ENCODE data around the gene FRMD4A.
"Not testable (repeated sequence)": the region's sequence is repeated elsewhere in the genome, so short reads cannot be mapped to it uniquely, and the experiment has no call there.

Gene FRMD4A

DNA sequence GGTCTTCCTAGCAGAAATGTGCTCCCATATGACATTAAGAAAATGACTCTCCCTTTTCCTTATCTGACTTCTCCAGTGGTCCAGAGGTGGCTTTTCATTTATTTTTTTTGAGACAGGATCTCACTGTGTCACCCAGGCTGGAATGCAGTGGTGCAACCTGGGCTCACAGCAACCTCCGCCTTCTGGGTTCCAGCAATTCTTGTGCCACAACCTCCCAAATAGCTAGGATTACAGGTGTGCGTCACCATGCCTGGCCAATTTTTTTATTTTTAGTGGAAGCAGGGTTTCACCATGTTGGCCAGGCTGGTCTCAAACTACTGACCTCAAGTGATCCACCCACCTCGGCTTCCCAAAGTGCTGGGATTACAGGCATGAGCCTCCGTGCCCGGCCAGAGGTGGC is 563.6 kb downstream of the FRMD4A start:
- DNase-seq: not testable (repeated sequence)

DNA sequence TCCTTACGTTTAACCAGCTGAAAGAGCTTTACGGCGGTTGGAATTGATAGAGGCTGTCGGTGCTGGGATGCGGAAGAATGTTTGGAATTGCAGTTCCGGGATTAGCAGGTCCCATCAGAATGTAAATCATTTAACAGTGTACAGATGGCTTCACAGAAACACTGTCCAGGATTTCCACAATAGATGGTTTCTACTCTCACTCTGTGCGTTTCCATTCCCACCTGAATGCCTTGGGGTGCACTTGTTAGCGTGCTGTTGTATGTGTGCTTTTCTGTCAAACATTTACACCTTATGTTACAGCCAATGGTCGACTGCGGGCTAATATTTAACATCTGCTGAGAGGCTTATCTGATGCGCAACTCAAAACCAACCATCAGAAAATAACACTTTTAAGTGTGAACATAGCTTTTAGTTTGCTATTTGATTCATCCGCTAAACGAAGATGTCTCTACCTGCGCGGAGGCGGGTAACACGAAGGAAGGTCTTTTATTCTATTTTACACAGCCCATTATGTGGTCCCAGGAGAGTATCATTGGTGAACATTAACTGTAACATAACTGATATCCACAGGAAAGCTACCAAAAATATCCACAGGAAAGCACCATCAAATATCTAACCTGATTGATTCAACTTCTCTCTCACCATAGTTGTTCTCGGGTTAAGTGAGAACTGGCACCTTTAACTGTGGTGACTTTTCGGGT is 564.9 kb downstream of the FRMD4A start:
- no peak for DNase-seq

DNA sequence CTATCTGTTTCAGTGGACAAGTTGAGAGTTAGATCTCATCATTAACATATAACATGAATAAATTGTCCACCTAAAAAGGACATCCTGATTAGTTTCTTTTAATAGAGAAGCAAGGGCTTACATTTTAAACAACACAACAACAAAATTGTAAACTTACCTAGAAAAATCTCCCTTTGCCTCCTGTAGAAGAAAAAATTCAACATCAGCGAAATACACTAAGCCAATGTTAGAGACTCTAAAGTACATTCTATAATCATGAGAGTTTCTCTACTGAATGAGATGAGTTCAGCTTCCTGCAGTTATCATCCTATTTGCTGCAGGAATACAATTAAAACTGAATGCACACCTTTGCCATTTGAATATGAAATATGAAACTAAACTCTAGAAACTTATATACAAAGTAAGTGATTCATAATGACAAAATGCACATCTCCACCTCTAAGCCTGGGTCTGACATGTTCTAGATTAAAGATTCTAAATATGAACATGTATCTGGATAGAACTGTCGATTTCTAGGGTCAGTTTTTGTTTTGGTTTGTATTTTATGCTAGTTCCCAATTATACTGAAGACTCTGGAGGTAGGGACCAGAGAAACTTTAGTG is 569.1 kb downstream of the FRMD4A start:
- DNase-seq: no peak

DNA sequence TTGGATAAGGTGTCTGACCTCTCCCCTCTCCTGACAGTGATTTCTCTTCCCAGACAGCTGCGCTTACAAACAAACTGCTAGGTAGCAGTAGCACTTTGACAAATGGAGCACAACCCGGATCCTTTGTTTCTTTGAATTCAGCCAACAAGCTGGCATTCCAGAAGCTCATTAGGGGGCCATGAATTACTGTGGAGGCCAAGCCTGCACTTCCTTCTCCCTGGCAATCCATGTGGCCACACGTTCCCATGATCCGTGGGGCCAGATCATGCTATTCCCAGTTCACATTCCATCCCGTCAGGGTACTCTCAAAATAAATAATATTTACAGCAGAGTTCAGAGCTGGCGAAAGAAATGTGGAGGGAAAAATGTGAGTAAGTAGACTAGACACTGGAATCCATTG is 571.6 kb downstream of the FRMD4A start:
- DNase-seq: no peak

DNA sequence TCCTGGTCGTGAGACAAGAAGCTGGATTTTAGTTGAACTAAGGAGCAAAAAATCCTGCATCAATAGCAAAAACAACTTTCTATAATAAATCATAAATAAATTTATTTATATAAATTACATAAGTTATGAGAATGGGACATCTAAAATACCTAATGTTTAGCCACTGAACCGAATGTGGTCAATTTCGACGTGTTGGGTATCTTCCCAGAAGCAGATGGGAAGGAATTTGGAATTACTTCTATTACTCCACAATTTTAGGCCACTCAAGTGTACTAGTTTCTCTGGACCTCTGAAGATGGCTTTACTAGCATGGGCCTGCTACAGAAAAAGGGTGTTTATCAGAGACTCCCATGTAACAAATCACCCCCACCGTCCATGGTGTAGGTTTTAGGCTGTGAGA is 572.0 kb downstream of the FRMD4A start:
- DNase-seq: no peak

DNA sequence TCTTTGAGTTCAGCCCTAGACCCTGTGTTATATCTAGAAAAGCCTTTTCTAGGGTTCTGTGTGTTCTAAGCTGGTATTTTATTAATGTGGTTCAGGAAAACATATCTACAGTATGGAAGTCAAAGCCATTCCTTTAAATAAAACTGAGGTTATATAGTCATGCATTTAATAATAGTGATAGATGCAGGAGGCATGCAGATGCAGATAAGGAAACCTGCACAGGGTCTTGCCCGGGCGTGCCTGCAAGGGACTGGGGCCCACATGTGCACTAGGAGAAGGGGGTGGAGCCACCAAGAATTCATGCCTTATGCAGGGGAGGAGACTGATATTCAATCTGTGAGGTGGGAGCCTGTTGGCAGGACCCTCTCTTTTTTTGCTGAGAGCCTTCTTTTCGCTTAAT is 572.4 kb downstream of the FRMD4A start:
- no peak for DNase-seq

DNA sequence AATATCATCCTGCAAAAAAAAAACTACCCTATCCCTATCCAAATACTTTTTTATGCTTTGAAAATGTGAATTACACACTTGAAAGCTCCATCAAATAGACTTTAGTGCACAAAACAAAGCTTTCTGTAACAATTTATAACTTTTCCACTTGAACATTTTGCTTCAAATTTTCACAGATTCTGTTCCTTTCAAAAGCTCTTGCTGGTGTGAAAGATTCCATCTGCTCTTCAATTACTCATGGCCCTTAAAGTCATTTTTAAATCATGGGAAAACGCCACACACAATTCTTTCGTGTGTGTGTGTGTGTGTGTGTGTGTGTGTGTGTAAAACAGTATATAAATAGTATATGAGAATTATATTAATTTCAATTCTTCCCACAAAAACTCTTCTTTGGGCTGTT is 576.4 kb downstream of the FRMD4A start:
- no peak for DNase-seq

DNA sequence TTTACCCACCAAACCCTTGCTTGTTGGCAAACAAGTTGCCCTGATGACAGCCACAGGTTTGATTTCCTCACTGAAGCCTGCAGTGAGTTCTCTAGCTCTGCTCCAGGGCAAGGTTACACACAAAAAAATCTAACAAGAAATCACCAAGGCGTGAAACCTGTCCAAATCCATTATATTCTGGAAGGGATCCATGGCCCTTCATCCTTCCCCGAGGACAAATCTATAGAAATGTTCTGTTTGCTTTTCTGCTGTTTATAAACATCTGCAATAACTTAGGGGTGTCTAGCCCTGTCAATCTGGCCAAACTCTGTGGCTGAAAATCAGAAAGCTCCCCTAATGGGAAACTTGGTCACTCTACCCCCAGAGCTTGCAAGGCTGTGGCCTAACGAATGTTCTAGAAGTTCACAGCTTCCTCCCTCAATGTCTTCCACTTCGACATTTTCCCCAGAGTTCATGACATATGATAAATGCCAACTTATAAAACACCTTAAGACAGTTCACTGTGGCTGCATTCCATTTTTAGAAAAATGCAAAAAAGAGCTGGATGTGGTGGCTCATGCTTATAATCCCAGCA is 579.4 kb downstream of the FRMD4A start:
- no peak for DNase-seq

DNA sequence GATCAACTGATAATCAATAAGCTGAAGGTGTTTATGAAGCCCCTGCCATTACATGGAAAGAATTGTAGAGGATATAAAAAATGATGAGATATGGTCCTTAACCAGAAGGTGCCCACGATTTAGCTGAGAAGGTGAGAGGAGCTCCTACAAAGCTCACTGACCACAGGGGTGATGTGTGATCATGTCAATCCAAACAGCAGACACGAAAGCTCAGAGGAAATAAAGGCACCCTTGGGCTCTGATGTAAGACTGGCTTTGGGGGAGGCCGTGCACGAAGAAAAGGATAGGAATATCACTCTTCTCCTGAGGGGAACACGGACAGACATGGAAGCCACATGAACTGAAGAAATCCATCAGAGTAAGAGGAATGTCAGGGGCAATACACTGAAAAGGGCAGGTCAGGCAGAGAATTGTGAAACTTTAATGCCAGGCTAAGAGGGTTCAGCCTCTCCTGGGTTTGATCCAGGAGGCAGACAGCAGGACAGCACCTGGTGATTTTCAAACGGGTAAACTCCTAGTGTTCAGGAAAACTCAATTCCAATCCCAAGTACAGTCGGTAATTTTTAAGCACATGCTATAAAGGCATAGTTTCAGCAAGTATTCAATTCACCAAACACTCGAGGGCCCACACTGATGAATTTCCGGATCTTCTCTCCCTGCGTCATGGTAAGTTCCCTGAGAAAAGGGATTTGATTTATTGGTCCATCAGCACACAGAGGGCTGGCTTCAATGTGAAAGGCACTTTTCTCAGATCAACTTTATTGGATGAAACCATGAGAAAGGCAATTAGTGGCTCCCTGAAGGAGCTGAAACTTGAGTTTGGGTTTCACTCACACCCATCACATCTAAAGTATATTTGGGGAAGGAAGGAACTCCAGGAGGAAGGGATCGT is 580.2 kb downstream of the FRMD4A start:
- no peak for DNase-seq

DNA sequence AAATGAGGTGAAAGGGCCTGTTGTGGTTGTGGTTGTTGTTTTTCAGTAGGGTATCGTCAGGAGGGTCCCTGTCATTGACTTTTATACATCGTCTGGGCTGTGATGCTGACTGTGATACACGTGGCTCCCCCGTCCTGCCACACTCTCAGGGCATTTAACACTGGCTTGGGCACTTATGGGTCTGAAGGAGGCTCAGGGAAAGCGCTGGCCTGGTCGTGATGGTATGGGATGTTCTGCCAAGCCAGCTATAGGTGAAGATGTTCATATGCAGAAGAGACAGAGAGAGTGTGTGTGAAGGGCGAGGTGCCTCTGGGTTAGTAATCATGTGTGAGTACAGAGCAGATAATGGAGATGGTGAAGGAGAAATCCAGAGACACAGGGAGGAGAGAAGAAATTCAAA is 585.5 kb downstream of the FRMD4A start:
- DNase-seq: no peak

DNA sequence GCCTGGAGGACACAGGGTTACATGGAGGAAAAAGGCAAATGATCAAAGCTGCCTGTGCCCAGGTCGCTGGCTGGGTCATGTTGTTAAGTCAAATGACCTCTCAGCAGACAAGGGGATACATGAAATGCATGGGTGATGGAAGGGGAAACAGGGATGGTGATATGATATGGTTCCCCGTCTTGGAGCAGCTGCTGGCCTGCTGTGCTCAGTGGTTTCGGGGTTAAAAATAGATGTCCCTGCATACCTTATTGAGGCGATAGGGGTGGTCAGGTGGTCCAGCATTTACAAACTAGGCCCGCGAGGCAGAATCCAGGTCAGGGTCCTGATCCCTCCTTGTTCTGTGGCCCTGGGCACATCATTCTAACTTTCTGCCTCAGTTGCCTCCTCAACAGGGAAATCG is 586.8 kb downstream of the FRMD4A start:
- DNase-seq: no peak

DNA sequence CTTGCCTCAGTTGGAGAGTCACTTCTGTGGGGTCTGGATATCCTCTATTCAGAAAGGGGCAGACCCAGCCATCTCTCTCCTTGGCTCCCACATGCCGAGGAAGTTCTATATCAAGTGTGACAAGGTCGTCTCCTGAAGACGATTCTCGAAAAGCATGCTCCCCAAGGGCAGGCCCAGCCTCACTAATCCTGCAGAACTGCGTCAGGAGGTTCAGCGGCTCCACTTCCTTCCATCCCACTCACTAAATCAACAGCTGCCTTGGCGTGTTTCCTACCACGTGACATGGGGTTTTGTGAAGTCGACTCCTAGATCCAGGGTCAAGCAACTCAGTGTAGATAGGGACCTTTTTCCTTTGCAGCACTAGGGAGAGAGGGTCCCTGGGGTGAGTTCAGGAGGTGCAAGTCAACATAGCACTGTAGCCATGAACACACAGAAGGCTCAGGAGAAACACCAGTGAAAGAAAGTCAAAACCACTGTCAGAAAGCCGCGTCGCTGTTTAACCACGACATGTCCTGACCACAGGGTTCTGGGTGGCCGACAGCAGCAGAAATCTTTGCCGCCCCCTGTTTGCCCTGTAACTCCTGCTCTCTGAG is 587.5 kb downstream of the FRMD4A start:
- peak; percentile 7 for DNase-seq

DNA sequence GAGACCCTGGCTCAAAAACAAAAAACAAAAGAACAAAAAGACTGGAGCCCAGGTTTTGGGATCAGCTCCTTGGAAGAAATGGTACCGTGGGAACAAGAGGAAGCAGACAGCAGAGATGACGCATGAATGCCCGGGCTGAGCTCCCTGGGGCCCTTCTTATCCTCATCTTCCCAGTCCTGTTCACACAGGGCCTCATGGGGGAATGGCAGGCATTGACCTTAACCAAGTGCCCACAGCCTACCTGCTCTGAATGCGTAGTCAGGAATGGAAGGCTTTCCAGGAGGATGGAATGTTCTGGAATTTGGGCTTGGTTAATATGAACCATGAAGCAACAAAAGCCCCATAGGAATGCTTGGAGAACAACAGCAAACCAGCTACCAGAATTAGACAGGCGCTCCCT is 589.3 kb downstream of the FRMD4A start:
- DNase-seq: no peak

DNA sequence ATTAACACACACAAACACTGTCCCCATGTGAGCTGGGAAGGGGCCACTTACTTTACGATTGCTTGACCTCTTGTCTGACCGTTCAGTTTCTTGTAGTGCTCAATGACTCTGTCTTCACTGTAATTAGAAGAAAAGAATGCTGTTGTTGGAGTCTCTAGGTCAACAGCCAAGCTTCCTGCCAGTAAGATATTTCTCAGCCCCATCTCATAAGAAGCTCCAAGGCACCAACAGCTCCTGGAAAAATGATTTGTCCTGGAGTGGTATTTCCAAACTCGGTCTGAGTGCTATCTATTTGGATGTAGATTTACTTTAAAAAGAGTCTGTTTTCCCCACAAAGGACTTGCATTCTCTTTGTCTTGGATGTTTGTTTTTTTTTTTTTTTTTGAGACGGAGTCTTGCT is 590.3 kb downstream of the FRMD4A start:
- no peak for DNase-seq

DNA sequence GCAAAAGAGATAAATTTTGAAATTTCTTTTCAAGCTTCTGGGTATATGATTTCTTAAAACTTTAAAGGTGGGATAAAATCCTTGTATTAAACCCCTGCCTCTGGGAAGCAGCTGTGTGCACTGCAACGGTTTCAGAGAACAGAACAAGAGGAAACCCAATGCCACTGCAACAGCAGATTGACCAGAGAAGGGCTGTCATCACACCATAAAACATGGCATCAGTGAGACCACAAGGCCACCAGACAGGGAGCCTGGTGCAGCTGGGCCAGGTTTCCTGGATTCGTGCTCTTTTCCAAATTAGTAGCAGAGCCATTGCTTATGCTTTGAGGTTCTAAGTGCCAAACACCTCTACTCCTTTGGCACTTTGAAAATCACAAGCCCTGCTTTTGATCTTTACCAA is 591.5 kb downstream of the FRMD4A start:
- DNase-seq: no peak

DNA sequence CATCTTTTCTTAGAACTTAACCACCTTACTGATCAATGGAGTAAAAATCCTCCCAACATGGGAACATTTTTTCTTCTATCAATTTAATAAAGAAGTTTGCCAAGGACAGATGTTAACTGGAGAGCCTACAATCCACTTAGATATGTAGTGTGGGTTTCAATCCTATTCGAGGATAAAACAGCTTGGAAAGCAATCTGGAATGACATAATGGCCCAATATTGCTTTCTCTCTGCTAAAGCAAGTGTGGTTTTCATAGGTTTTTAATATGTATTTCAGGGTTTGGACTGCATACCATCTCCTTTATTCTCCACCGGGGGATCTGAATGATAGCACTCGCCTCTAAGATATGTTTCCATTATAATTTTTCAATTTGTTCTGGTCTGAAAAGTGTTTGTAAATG is 594.2 kb downstream of the FRMD4A start:
- no peak for DNase-seq

DNA sequence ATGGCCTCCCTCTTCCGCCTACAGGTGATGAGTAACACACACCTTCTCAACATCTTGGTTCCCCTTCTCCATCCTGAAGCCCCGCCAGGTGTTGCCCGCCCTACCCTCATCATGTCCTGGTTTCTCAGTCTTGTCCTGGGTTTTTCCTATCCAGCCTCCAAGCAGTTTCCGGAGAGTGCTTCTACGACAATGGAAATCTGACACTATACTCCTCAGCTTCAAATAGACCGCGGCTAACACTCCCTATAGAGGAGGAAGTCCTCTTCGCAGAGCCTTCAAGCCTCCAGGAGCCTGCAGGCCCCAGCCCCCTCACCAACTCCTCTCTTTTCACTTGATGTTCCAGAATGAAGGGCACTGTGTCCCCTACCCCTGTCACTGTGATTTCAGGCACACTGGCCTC is 596.6 kb downstream of the FRMD4A start:
- no peak for DNase-seq

DNA sequence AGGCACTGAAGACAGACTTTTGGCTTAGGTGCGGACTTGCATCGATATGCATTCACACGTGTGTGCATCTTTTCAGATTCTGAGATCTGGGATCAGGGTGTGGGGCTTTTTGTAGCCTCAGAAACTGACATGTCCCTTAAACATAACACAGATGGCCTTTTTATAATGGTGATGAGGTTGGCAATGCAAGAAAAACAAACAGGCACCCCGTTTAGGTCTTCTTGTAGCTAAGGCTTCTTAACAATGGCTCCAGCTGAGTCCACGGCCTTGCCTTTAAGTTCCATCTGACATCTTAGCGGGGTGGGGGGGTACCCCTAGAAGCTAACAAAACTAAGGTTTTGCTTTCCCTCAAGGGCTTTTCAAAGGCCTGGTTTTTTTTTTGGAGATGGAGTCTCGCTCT is 597.7 kb downstream of the FRMD4A start:
- DNase-seq: no peak

DNA sequence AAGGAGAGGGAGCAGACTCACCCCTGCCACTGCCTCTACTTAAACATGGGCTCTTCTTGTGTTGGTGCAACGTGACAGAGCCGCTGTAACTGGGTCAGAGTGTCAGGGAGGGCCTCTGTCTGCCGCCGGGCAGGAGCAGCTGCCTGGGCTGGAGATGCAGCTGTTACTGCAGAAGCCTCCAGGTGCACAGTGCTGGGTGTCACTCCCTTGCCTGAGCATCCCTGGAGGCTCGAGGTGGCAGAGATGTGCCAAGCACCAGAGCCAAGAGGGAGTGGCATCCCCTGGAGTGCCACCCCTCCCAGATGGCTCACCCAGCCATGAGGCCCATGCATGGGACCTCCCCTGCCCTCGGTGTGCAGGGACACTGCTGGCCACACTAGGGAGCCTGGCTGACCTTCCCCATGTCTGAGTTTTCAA is 598.3 kb downstream of the FRMD4A start:
- DNase-seq: no peak

DNA sequence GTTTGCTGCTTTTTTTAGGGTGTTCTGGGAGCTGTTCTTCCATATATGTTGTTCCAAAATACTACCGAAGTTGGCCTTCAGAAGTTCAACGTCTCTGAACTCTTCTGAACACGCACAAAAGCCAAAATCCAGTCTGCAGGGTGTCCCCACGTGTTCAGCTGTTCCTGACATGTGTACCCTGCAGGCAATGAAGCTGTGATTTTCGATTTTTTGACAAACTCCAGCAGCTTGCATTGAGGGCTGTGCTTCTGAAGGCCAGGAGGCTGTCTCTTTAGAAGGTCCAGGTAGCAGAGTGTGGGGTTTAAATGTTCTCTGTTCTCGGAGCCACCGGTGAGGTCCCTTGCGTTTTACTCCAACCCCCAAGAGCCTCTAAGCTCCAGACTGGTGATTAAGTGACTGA is 598.9 kb downstream of the FRMD4A start:
- no peak for DNase-seq

DNA sequence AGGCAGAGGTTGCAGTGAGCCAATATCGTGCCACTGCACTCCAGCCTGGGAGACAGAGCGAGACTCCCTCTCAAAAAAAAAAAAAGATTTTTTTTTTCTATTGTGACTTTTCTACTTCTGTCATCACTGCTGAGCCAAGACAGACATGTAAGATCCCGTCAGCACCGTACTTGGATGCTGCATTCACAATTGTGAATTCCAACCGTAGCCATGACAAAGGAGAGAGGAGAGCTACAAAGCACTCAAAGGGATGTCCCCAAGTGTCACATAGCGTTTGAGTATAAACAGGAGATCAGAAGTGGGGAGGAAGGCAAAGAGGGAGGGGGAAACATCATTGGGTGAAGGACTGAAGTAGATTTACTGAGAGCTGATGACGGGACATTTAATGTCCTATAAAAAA is 599.8 kb downstream of the FRMD4A start:
- no peak for DNase-seq

DNA sequence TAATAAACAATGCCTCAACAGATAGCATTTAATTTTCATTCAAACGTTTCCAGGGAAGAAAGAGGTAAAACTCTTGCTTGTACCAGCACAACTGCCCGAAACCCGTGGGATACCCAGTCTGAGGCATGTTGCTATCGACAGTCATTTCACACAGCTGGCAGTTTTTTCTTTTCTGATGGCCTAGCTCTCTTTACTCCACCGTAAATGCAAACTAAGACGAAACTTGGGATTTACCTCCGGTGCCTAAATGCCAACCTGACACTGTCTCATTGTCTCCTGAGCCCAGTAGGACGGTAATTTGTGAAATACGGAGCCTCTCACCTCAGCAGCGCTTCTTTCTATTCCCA is 600.4 kb downstream of the FRMD4A start:
- DNase-seq: no peak

DNA sequence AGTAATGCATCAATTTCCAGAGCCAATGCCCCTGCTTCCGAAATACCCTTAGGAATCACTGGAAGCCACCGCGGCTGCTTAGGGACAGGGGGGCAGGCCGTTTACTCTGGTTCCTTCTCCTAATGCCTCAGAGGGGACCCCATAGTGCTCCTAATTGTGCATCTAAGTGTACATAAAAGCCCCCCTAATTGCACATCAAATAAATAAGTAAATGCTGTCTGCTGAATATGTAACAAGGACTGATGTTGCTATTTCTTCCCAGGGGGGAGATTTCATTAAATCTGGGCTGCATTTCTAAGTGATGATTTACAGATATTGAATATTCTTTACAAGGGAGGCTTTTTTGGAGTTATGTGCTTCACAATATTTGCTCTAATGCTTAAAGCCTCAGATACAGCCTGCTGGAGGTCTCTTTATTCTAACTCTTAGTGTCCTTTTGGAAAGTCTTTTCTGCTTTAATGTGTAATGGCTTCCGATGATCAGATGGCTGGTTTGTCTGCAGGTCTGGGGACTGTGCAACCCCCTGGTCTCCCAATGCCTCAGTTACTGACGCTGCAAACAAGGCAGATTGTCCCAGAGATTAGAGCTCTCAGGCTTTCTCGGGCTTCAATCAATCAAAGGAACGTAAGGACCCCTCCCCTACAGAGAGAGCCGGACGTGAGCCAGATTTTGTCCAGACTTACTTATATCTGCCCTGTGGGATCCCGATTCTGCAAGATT is 601.0 kb downstream of the FRMD4A start:
- no peak for DNase-seq

Measured in activated CD4-positive, alpha-beta T cell treated with anti-CD3 and anti-CD28 coated beads for 48 hours (primary cell).